ENCODE results near the gene ETV2.
A peak's percentile ranks its signal among the peaks of the same experiment; 100 is the strongest.
"Not testable (repeated sequence)": the region's sequence is repeated elsewhere in the genome, so short reads cannot be mapped to it uniquely, and the experiment has no call there.

ETV2 gene

DNA sequence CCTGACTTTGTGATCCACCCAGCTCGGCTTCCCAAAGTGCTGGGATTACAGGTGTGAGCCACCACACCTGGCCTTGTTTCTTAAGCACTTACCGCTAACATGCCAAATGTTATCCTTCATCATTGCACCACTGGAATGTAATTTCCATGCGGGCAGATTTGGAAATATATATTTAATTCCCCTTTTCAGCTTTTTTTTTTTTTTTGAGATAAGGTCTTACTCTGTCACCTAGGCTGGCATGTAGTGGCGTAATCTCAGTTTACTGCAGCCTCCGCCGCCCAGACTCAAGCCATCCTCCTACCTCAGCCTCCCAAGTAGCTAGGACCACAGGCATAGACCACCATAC is 20.4 kb downstream of the ETV2 start:
- DNase-seq = no peak

DNA sequence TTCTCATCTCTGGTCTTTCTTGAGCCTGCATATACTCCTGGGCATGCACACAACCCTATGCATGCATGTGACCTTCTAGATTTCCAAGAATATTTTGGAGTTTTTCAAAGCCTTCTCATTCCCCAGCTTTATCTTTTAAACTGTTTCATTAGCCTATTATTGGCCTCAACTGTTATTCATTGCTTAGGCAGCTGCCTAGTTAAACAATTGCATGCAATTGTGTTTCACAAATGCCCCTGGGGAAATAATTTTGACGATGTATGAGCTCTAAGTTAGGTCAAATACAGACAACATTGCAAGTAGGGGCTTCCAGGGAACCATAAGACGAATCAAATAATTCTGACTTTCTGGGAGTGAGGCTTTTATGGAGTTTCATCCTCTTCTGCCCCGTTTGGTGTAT is 22.4 kb downstream of the ETV2 start:
- no peak for DNase-seq

DNA sequence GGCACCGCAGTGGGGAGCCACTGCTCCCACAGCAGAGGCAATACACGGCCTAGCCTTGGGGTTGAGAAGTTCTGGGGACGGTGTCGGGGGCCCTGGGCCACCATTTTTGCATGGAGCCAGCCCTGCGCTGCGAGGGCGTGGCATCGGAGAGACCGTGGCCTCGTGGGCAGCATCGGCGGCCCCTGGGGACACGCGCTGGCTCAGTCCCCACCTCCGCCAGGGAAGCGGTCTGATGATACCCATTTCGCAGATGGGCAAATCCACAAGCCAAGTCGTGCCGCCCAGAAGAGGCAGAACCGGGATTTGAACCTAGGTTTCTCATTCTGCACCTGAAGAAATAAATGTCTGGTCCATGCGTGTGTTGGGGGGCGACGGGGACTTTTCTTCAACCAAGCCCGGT is 23.6 kb downstream of the ETV2 start:
- no peak for DNase-seq

DNA sequence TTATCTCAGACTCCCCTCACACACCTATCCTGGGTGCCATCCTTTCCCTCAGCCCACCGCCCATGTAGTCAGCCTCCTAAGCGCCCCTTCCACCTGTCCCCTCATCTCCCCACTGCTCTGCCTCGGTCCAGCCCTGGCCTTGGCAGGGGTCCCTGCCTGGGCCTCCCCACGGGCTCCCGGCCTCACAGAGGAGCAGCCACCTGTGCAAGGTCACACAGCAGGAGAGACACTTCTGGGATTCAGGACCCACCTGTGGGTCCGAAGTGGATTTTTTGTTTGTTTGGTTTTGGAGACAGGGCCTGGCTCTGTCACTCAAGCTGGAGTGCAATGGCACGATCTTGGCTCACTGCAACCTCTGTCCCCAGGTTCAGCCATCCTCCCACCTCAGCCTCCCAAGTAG is 24.1 kb downstream of the ETV2 start:
- no peak for DNase-seq

- DNase-seq = no peak
Measured at GRCh38 chr19:35666251-35666913, 24.8 kb downstream of the ETV2 start, which contains the start of gene UPK1A. UPK1A (plus strand) TSS chr19:35666517; CDS start chr19:35666813, 296 bp downstream.

GRCh38 chr19:35669566-35669965 is 28.0 kb downstream of the ETV2 start:
- DNase-seq = no peak

GRCh38 chr19:35669974-35670373 is 28.4 kb downstream of the ETV2 start:
- no peak for DNase-seq

GRCh38 chr19:35670686-35671085 is 29.1 kb downstream of the ETV2 start:
- no peak for DNase-seq

DNA sequence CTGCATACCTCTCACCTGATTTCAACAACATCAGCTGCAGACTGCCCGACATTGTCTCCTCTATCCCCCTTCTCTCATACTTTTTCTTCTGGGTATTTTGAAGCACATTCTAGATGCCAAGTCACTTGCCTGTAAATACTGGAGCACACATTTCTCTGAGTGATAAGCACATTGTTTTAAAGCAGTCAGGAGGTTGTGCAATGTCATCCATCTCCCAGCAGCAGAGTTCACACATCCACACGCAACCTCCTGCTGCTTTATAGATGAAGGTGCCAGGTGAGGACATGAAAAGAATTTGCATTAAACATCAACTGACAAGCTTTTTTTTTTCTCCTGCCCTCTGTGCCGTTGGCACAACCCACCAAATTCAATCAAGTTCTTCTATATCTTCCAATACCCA is 30.3 kb downstream of the ETV2 start:
- no peak for DNase-seq

DNA sequence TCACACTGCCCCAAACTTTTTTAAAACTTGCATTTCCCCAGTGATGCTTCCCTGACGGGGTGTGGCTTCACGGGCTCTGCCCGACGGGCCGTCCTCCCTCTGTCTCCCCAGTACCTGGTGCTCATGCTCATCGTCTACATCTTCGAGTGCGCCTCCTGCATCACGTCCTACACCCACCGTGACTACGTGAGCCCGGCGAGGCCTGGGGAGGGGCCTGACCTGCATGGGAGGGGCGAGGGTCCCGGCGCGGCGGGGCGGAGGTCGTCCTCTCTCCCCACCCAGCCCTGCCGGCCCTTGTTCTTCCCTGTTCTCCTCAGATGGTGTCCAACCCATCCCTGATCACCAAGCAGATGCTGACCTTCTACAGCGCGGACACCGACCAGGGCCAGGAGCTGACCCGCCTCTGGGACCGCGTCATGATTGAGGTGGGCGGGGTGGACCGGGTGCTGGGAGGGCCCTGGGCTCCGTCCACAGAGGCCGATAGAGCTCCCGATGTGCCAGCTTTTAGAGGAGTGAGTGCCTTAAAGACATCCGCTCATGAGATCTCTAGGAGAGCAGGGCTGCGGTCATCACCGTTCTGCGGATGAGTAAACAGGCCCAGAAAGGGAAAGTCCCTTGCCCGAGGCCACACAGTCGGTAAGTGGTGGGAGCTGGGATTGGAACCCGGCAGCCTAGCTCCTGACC is 31.7 kb downstream of the ETV2 start:
- DNase-seq = peak; percentile 45

- DNase-seq = no peak
Measured at GRCh38 chr19:35675589-35676140, 34.1 kb downstream of the ETV2 start.

DNA sequence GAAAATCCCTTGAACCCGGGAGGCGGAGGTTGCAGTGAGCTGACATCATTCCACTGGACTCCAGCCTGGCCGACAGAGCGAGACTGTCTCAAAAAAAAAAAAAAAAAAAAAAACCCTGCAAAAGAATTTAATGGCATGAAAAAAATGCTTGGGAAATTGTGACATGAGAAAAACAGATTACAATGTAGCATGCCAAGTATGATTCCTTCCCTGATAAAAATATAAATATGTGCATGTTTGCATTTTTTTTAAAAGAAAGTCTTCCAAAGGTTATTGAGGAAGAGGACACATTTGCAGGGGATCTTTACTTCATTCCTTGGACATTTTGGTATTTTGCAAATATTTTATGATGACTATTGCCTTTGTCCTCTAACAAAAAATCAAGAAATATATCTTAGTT is 48.3 kb downstream of the ETV2 start:
- DNase-seq = no peak

- not testable (repeated sequence) for DNase-seq
Measured at GRCh38 chr19:35691106-35691505, 49.6 kb downstream of the ETV2 start.

- no peak for DNase-seq
Measured at GRCh38 chr19:35692010-35692409, 50.5 kb downstream of the ETV2 start.

DNA sequence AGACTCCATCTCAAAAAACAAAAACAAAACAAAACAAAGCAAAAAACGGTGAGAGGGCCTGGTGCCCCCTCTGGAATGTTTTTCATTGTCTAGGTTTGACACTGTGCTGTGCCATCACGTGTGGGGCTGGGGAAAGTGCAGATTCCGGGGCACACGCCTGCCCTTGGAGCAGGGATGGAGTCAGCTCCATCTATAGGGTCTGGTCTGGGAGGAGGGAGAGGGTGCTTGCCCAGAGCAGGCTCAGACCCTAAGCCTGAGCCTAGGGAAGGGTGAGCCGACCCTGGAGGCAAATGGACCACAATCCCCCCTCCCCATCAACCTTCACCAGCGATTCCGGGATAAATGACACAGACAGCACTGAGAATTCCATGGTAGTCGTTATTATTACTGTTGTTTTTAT is 51.9 kb downstream of the ETV2 start:
- no peak for DNase-seq

GRCh38 chr19:35693835-35694599 is 52.5 kb downstream of the ETV2 start:
- peak; percentile 90 for DNase-seq
